Measurements from ENCODE around the gene KRT6C.
A peak's percentile ranks its signal among the peaks of the same experiment; 100 is the strongest.

DNA sequence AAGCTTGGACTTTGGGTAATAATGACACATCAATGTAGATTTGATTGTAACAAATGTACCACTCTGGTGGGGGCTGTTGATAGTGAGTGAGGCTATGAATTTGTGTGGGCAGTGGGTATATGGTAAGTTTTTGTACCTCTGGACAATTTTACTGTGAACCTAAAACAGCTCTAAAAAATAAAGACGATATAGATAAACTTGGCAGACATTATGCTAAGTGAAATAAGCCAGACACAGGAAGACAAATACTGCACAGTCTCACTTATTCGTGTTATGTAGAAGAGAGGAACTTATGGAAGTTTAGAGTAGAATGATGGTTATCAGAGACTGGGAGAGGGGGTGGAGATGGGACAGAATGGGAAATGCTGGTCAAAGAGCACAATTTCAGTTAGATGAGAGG is 8.7 kb downstream of the KRT6C start:
- TF ChIP-seq GATA2 (IDR thresholded peaks at IDR 0.05; ENCODE audit: low read depth, low read length) (peak; percentile 42; the same call in 1 of the 2 replicates), GATA3 (IDR thresholded peaks at IDR 0.05; ENCODE audit: low read depth, low read length) (no peak)
